SK-N-SH (cell line): ENCODE results near the gene BCHE. TPM values are rescaled to one million over a fixed set of nuclear protein-coding genes. Genes with fewer than 3 reads are reported as not detected.

Experiments used
- CTCF ChIA-PET: fragments of 300-600, 350-600 bp; formaldehyde crosslinking; extraction: SDS; loops from one replicate; lab custom pipeline; 2021; lab: Yijun Ruan, JAX
- POLR2A ChIA-PET: fragments of 350-600 bp; sonication (Branson Sonifier 250); formaldehyde crosslinking; extraction: SDS; loops from one replicate; lab custom pipeline; 2020; ENCODE audit warnings: antibody characterized with exemption, inconsistent platforms; lab: Yijun Ruan, JAX
- DNase-seq: peaks from one replicate; pipeline ENCODE4 v3.0.0; 2012
- H2AFZ ChIP-seq: fragments of 200-600 bp; sonication (generic); 2 replicates; pipeline ENCODE4 v1.8.1; 2016; ENCODE audit warnings: antibody characterized with exemption, mild to moderate bottlenecking, low read depth
- H3F3A ChIP-seq: fragments of 200-600 bp; sonication (generic); replicated peaks from 2 replicates; pipeline ENCODE3; 2016; ENCODE audit warnings: antibody characterized with exemption, mild to moderate bottlenecking; ENCODE audit not compliant: insufficient read depth
- H3K27ac ChIP-seq, 2 experiments: fragments of 200-500 bp in 1 of 2; fragments of 200-600 bp in 1 of 2; sonication (Bioruptor generic) in 1 of 2; sonication (generic), shearing (Covaris generic) in 1 of 2; 2 replicates each; pipeline versions ENCODE4 v1.5.1 to v1.6.1; 2014 to 2016; ENCODE audit warnings: low read depth in 2 of 2, inconsistent platforms in 1 of 2, low read length in 1 of 2, mild to moderate bottlenecking in 1 of 2, mixed read lengths in 1 of 2
- H3K27me3 ChIP-seq: fragments of 200-600 bp; sonication (generic), shearing (Covaris generic); 2 replicates; pipeline ENCODE4 v1.6.1; 2016; ENCODE audit warnings: mixed run types; ENCODE audit not compliant: insufficient read depth
- H3K36me3 ChIP-seq, 2 experiments: fragments of 200-500 bp in 1 of 2; fragments of 200-600 bp in 1 of 2; sonication (Bioruptor generic) in 1 of 2; sonication (generic) in 1 of 2; replicated peaks in 1 of 2; 2 replicates each; pipeline versions ENCODE3 to v1.5.1; 2014 to 2016; ENCODE audit warnings: low read length in 1 of 2, mild to moderate bottlenecking in 1 of 2; ENCODE audit not compliant: insufficient read depth in 2 of 2, control insufficient read depth in 1 of 2
- H3K4me1 ChIP-seq, 2 experiments: fragments of 200-500 bp in 1 of 2; fragments of 200-600 bp in 1 of 2; sonication (Bioruptor generic) in 1 of 2; sonication (generic), shearing (Covaris generic) in 1 of 2; 2 replicates each; pipeline versions ENCODE4 v1.5.1 to v1.6.1; 2014 to 2016; ENCODE audit warnings: low read depth in 1 of 2, low read length in 1 of 2, mixed run types in 1 of 2; ENCODE audit not compliant: insufficient read depth in 2 of 2, control insufficient read depth in 1 of 2
- H3K4me2 ChIP-seq: fragments of 200-600 bp; sonication (generic), shearing (Covaris generic); 2 replicates; pipeline ENCODE4 v1.6.1; 2017; ENCODE audit warnings: mixed run types
- H3K4me3 ChIP-seq, 2 experiments: fragments of 200-500 bp in 1 of 2; fragments of 200-600 bp in 1 of 2; sonication (Bioruptor generic) in 1 of 2; sonication (generic), shearing (Covaris generic) in 1 of 2; 2 replicates each; pipeline versions ENCODE4 v1.5.1 to v1.8.1; 2014 to 2016; ENCODE audit warnings: low read depth in 2 of 2, inconsistent platforms in 1 of 2, low read length in 1 of 2, mild to moderate bottlenecking in 1 of 2, mixed read lengths in 1 of 2, moderate library complexity in 1 of 2
- H3K79me2 ChIP-seq: fragments of 200-600 bp; sonication (generic); 2 replicates; pipeline ENCODE4 v1.8.1; 2017; ENCODE audit warnings: mild to moderate bottlenecking; ENCODE audit not compliant: insufficient read depth
- H3K9ac ChIP-seq: fragments of 200-600 bp; sonication (generic); 2 replicates; pipeline ENCODE4 v1.6.1; 2017; ENCODE audit warnings: mixed run types
- H3K9me2 ChIP-seq: fragments of 200-600 bp; sonication (generic); 2 replicates; pipeline ENCODE4 v1.6.1; 2017; ENCODE audit warnings: mixed run types
- H3K9me3 ChIP-seq: fragments of 200-600 bp; sonication (generic); 2 replicates; pipeline ENCODE4 v1.6.1; 2017; ENCODE audit warnings: mixed run types, mild to moderate bottlenecking, moderate library complexity
- H4K20me1 ChIP-seq: fragments of 200-600 bp; sonication (generic); 2 replicates; pipeline ENCODE4 v1.6.1; 2017; ENCODE audit warnings: mild to moderate bottlenecking, mixed run types; ENCODE audit not compliant: insufficient read depth
- CHD2 ChIP-seq: fragments of 150-350 bp; IDR thresholded peaks from 2 replicates; pipeline ENCODE4 v1.6.1; 2018; ENCODE audit warnings: low read length; ENCODE audit not compliant: partially characterized antibody
- ELF1 ChIP-seq: IDR thresholded peaks from 2 replicates; pipeline ENCODE4 v1.4.0; 2012
- EZH2phosphoT487 ChIP-seq: fragments of 200-600 bp; sonication (generic); IDR thresholded peaks from 2 replicates; pipeline ENCODE4 v1.6.1; 2017; ENCODE audit warnings: low read depth, mixed run types, mild to moderate bottlenecking, antibody characterized with exemption, moderate library complexity, borderline replicate concordance
- FOSL2 ChIP-seq: IDR thresholded peaks from 2 replicates; pipeline ENCODE4 v1.4.0; 2012; ENCODE audit warnings: low read depth, mild to moderate bottlenecking, moderate library complexity, borderline replicate concordance
- GATA2 ChIP-seq: sonication (generic); formaldehyde crosslinking; IDR thresholded peaks from 2 replicates; pipeline ENCODE4 v1.5.0; 2020; ENCODE audit warnings: mild to moderate bottlenecking, missing genetic modification reagents
- JUND ChIP-seq: IDR thresholded peaks from 2 replicates; pipeline ENCODE4 v1.4.0; 2012
- NFIC ChIP-seq: IDR thresholded peaks from 2 replicates; pipeline ENCODE4 v1.4.0; 2012; ENCODE audit warnings: borderline replicate concordance
- NRF1 ChIP-seq: IDR thresholded peaks from 2 replicates; pipeline ENCODE4 v1.6.1; 2012; ENCODE audit warnings: low read depth, mild to moderate bottlenecking, low read length
- POLR2AphosphoS5 ChIP-seq: IDR thresholded peaks from 2 replicates; pipeline ENCODE4 v1.6.1; 2012; ENCODE audit warnings: low read depth, low read length
- RCOR1 ChIP-seq: fragments of 150-350 bp; IDR thresholded peaks from 2 replicates; pipeline ENCODE4 v1.6.1; 2017; ENCODE audit warnings: antibody characterized with exemption, low read length
- RFX5 ChIP-seq: IDR thresholded peaks from 2 replicates; pipeline ENCODE4 v1.6.1; 2012; ENCODE audit warnings: mild to moderate bottlenecking, improper control_type of control experiment, low read length
- RXRA ChIP-seq: IDR thresholded peaks from 2 replicates; pipeline ENCODE4 v1.4.0; 2012; ENCODE audit warnings: low read depth, mild to moderate bottlenecking, borderline replicate concordance
- SIN3A ChIP-seq: IDR thresholded peaks from 2 replicates; pipeline ENCODE4 v1.6.1; 2012; ENCODE audit warnings: low read depth, mild to moderate bottlenecking, low read length, moderate library complexity, borderline replicate concordance
- SMC3 ChIP-seq: IDR thresholded peaks from 2 replicates; pipeline ENCODE4 v1.6.1; 2012; ENCODE audit warnings: low read depth, low read length, improper control_type of control experiment
- TCF12 ChIP-seq: IDR thresholded peaks from 2 replicates; pipeline ENCODE4 v1.4.0; 2012
- TEAD4 ChIP-seq: IDR thresholded peaks from 2 replicates; pipeline ENCODE4 v1.4.0; 2012; ENCODE audit warnings: mild to moderate bottlenecking, borderline replicate concordance; ENCODE audit not compliant: insufficient read depth
- YY1 ChIP-seq: IDR thresholded peaks from 2 replicates; pipeline ENCODE4 v1.4.0; 2012; ENCODE audit warnings: low read depth, mild to moderate bottlenecking
- WGBS: methylation state at CpG from one replicate; pipeline ENCODE4 v1.1.6; 2017; ENCODE audit warnings: low lambda C conversion rate; 5-methylcytosine and 5-hydroxymethylcytosine counted together
- polyA plus RNA-seq, 3 experiments: library from polyadenylated mRNA; depleted of rRNA; stranded (reverse); fragments of >200 nt; gene quantifications; 2 replicates each; pipeline ENCODE4 v1.2.3, GENCODE V29; 2012
- TF ChIP-seq, protein P1 (sequence below): IDR thresholded peaks from 2 replicates; pipeline ENCODE4 v1.4.0; 2012; ENCODE audit warnings: low read depth
- TF ChIP-seq, protein P2 (sequence below): IDR thresholded peaks from 2 replicates; pipeline ENCODE4 v1.4.0; 2012; ENCODE audit warnings: low read depth, borderline replicate concordance
- TF ChIP-seq, protein P3 (sequence below): fragments of 150-350 bp; IDR thresholded peaks from 2 replicates; pipeline ENCODE4 v1.6.1; 2016; ENCODE audit warnings: mild to moderate bottlenecking, low read depth, low read length
- TF ChIP-seq, protein P4 (sequence below): IDR thresholded peaks from 2 replicates; pipeline ENCODE4; 2012

The BCHE gene
- polyA plus RNA-seq, 1 of the 3 experiments (the other 2 are of a cell fraction) = not detected

DNA sequence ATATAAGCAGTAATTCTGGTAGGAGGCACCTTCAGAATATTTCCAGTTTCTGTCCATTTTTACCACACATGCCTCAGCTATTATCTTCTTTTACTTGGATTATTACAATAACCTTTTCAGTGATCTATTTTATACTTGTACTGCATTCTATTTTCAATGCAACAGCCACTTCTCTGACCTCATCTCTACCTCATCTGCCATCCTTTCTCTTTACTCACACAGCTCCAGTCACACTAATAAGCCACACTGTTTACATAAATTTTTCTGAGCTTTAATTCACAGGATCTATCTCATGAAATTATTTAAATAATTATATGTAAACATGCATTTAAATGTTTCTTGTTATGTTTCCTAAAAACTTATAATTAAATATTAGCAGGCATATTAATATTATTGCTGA is 47.3 kb upstream of the BCHE start:
- Histone ChIP-seq H3K9me3 (no peaks in the 10 kb centered on the region), H3K9me2 (no peaks in the 10 kb centered on the region), H3K36me3 (no peaks in the 10 kb centered on the region), H3K4me1 (no peaks in the 10 kb centered on the region), H3K79me2 (no peaks in the 10 kb centered on the region), H3K4me2 (peak overlapping the region; percentile 44), H3K27ac (no peak overlapping the region), H3F3A (no peaks in the 10 kb centered on the region), H3K4me3 (peak overlapping the region; percentile 46 to 59; a peak in 3 of 4 replicates), H2AFZ (no peak overlapping the region), H4K20me1 (no peaks in the 10 kb centered on the region), H3K27me3 (no peaks in the 10 kb centered on the region), H3K9ac (no peak overlapping the region)
- DNase-seq = no peak
- ChIA-PET POLR2A (no interaction called here), CTCF (no interaction called here)
- TF ChIP-seq TCF12 (no peak), RXRA (no peak), EZH2phosphoT487 (no peak), JUND (no peak), ELF1 (no peak), FOSL2 (no peak), CHD2 (no peak), POLR2AphosphoS5 (no peak), SMC3 (no peak), GATA2 (CRISPR knock-in tag) (no peak), TEAD4 (no peak)
- TF ChIP-seq, protein P1, sequence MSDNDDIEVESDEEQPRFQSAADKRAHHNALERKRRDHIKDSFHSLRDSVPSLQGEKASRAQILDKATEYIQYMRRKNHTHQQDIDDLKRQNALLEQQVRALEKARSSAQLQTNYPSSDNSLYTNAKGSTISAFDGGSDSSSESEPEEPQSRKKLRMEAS = no peak
- TF ChIP-seq, protein P2, sequence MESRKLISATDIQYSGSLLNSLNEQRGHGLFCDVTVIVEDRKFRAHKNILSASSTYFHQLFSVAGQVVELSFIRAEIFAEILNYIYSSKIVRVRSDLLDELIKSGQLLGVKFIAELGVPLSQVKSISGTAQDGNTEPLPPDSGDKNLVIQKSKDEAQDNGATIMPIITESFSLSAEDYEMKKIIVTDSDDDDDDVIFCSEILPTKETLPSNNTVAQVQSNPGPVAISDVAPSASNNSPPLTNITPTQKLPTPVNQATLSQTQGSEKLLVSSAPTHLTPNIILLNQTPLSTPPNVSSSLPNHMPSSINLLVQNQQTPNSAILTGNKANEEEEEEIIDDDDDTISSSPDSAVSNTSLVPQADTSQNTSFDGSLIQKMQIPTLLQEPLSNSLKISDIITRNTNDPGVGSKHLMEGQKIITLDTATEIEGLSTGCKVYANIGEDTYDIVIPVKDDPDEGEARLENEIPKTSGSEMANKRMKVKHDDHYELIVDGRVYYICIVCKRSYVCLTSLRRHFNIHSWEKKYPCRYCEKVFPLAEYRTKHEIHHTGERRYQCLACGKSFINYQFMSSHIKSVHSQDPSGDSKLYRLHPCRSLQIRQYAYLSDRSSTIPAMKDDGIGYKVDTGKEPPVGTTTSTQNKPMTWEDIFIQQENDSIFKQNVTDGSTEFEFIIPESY = no peak
- TF ChIP-seq, protein P3, sequence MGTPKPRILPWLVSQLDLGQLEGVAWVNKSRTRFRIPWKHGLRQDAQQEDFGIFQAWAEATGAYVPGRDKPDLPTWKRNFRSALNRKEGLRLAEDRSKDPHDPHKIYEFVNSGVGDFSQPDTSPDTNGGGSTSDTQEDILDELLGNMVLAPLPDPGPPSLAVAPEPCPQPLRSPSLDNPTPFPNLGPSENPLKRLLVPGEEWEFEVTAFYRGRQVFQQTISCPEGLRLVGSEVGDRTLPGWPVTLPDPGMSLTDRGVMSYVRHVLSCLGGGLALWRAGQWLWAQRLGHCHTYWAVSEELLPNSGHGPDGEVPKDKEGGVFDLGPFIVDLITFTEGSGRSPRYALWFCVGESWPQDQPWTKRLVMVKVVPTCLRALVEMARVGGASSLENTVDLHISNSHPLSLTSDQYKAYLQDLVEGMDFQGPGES = no peak

DNA sequence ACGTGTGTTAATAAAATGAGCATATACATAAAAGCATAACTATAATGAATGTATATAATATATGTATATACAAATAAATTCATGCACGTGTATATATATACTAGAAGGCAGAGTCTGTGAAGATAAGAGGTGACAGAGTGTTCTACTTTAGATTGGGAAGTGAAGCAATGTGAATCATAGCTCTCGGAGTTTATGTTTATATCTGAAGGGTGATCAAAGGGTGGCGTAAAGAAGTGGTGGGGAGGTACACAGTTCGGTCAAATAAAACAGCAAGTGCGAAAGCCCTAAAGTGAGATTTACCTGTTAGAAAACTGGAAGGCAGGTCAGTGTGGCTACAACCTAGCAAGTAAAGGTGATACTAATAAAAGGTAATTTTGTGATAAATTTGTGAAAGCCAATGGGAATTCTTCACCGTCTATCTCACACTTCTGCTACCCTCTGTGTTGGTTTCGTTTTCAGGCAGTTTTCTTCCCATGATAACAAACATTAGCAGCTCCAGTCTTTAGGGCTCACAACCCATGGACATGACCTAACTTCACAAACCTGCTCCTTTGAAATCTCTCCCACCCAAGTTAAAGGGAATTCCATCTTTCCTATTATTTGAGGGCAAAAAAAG is 46.7 kb upstream of the BCHE start:
- ChIA-PET POLR2A (no interaction called here), CTCF (no interaction called here)
- Histone ChIP-seq H3K79me2 (no peaks in the 10 kb centered on the region), H3K27ac (no peak overlapping the region), H2AFZ (peak overlapping the region; percentile 39; the same call in 1 of the 2 replicates), H3K9ac (no peak overlapping the region), H3K36me3 (no peaks in the 10 kb centered on the region), H3K9me2 (no peaks in the 10 kb centered on the region), H4K20me1 (no peaks in the 10 kb centered on the region), H3K4me2 (peak overlapping the region; percentile 44), H3K9me3 (no peaks in the 10 kb centered on the region), H3F3A (no peaks in the 10 kb centered on the region), H3K4me3 (peak overlapping the region; percentile 46 to 59), H3K27me3 (no peaks in the 10 kb centered on the region), H3K4me1 (no peaks in the 10 kb centered on the region)
- 8% methylated on average over 8 of the region's 8 CpGs for WGBS
- DNase-seq = no peak
- TF ChIP-seq RXRA = no peak
- TF ChIP-seq TCF12 = no peak
- no peak for TF ChIP-seq SMC3
- no peak for TF ChIP-seq NRF1
- no peak for TF ChIP-seq SIN3A
- TF ChIP-seq, protein P4, sequence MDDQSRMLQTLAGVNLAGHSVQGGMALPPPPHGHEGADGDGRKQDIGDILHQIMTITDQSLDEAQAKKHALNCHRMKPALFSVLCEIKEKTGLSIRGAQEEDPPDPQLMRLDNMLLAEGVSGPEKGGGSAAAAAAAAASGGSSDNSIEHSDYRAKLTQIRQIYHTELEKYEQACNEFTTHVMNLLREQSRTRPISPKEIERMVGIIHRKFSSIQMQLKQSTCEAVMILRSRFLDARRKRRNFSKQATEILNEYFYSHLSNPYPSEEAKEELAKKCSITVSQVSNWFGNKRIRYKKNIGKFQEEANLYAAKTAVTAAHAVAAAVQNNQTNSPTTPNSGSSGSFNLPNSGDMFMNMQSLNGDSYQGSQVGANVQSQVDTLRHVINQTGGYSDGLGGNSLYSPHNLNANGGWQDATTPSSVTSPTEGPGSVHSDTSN = no peak
- no peak for TF ChIP-seq RCOR1
- TF ChIP-seq, protein P2 = no peak
- TF ChIP-seq NFIC = no peak
- TF ChIP-seq FOSL2 = no peak
- no peak for TF ChIP-seq YY1
- TF ChIP-seq CHD2 = no peak
- no peak for TF ChIP-seq RFX5
